Panc1 (cell line): ENCODE data around the gene CHST6. TPM values are rescaled to one million over a fixed set of nuclear protein-coding genes. Genes with fewer than 3 reads are reported as not detected.

Source experiments
- ATAC-seq: fragments of 200-7000 bp; cut with Tn5 transposase; 2 replicates; pipeline ENCODE4 v1.9.1; 2020; ENCODE audit warnings: mild to moderate bottlenecking, moderate library complexity
- BruUV-seq: library from RNA; stranded (reverse); fragments of 400-500 nt; replicated peaks from 2 replicates; lab custom pipeline; 2021; lab: Mats Ljungman, UMichigan
- CTCF ChIA-PET: fragments of 300-600 bp; sonication (Branson Sonifier 250); formaldehyde crosslinking; loops from one replicate; lab custom pipeline; 2022; ENCODE audit warnings: antibody characterized with exemption; lab: Charles Lee
- POLR2A ChIA-PET: fragments of 300-600 bp; sonication (Branson Sonifier 250); formaldehyde crosslinking; loops from one replicate; lab custom pipeline; 2022; ENCODE audit warnings: antibody characterized with exemption; lab: Charles Lee
- DNase-seq: peaks from one replicate; pipeline ENCODE4 v3.0.0-alpha.2; 2010; ENCODE audit warnings: low read depth, low spot score
- H3K27ac ChIP-seq: 2 replicates; pipeline ENCODE4 v1.5.1; 2011; ENCODE audit warnings: mild to moderate bottlenecking, low read length, inconsistent platforms
- H3K27me3 ChIP-seq: fragments of 200-500 bp; sonication (Bioruptor generic); 2 replicates; pipeline ENCODE4 v1.6.0; 2014; ENCODE audit warnings: low read length, inconsistent platforms; ENCODE audit not compliant: control insufficient read depth, insufficient read depth
- H3K36me3 ChIP-seq: fragments of 200-500 bp; sonication (Bioruptor generic); 2 replicates; pipeline ENCODE4 v1.5.1; 2014; ENCODE audit warnings: inconsistent platforms, mild to moderate bottlenecking, low read length, moderate library complexity; ENCODE audit not compliant: control insufficient read depth, insufficient read depth
- H3K4me1 ChIP-seq: 2 replicates; pipeline ENCODE4 v1.5.1; 2011; ENCODE audit warnings: inconsistent platforms, mild to moderate bottlenecking, low read length, moderate library complexity; ENCODE audit not compliant: control insufficient read depth, insufficient read depth
- H3K4me3 ChIP-seq, 2 experiments: 2 replicates each; pipeline ENCODE4 v1.5.1; 2011 to 2012; ENCODE audit warnings: low read depth in 2 of 2, low read length in 2 of 2, mild to moderate bottlenecking in 2 of 2, inconsistent platforms in 1 of 2, moderate library complexity in 1 of 2
- H3K9me3 ChIP-seq: fragments of 200-500 bp; sonication (Bioruptor generic); 2 replicates; pipeline ENCODE4 v1.5.1; 2014; ENCODE audit warnings: low read depth, mild to moderate bottlenecking, inconsistent platforms, low read length, moderate library complexity; ENCODE audit not compliant: control insufficient read depth, insufficient read depth
- POLR2AphosphoS5 ChIP-seq: IDR thresholded peaks from 2 replicates; pipeline ENCODE4 v1.6.1; 2012; ENCODE audit warnings: mild to moderate bottlenecking, low read depth, low read length, moderate library complexity
- SIN3A ChIP-seq: IDR thresholded peaks from 2 replicates; pipeline ENCODE4 v1.6.1; 2012; ENCODE audit warnings: low read depth, mild to moderate bottlenecking, low read length, moderate library complexity, borderline replicate concordance; ENCODE audit not compliant: insufficient read depth
- TCF7L2 ChIP-seq: IDR thresholded peaks from 2 replicates; pipeline ENCODE4 v1.6.1; 2011; ENCODE audit warnings: mild to moderate bottlenecking, low read depth, low read length, inconsistent platforms
- in situ Hi-C: cut with HindIII; loops from 2 replicates; pipeline ENCODE4 v1.10.0; 2016; ENCODE audit warnings: low sequenced_read_pairs, low pct_unique_long_range_greater_than_20kb
- intact Hi-C: fragments of 100-400 bp; cut with micrococcal nuclease; formaldehyde crosslinking; loops from one replicate; pipeline ENCODE4 v1.10.0; 2022; ENCODE audit not compliant: unreplicated experiment
- total RNA-seq: library from RNA; stranded (reverse); gene quantifications from one replicate; pipeline ENCODE4 v1.2.1, GENCODE V29; 2021; ENCODE audit not compliant: unreplicated experiment
- TF ChIP-seq, protein P1 (sequence below): fragments of 450-650 bp; IDR thresholded peaks from 2 replicates; pipeline ENCODE4 v1.5.1; 2017; ENCODE audit warnings: mild to moderate bottlenecking
- TF ChIP-seq, protein P2 (sequence below), 2 experiments: IDR thresholded peaks; 2 replicates each; pipeline ENCODE4 v1.6.1; 2011 to 2012; ENCODE audit warnings: low read depth in 2 of 2, control low read depth in 1 of 2, low read length in 1 of 2, mild to moderate bottlenecking in 1 of 2, moderate library complexity in 1 of 2; ENCODE audit not compliant: insufficient read depth in 1 of 2

Gene CHST6
- total RNA-seq, 1 experiment from 2014 or later, result 0.05 TPM

DNA sequence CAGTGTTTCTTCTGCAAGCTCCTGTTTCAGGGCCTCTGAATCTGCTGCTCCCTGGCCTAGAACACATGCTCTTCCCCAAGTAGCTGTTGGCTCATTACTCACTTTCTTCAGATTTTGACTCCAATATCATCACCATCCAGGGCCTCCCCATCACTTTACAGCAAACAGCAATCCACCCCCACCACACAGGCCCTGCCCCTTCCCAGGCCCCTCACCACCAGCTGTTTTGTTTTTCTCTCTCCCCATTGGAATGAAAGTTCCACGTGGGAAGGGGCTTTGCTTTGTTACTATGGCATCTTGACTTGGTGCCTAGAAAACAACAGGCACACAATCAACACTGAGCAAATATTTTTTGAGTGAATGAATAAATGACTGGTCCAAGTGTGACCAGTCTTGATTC, 34.8 kb downstream of the CHST6 start:
- ATAC-seq, result no peak
- ChIA-PET CTCF (no interaction called here), POLR2A (no interaction called here)
- Histone ChIP-seq H3K27me3 (no peaks in the 10 kb centered on the region), H3K4me3 (no peak overlapping the region), H3K4me1 (no peaks in the 10 kb centered on the region; the same call in 1 of the 2 replicates), H3K9me3 (no peaks in the 10 kb centered on the region), H3K27ac (no peak overlapping the region), H3K36me3 (no peaks in the 10 kb centered on the region)
- DNase-seq, result no peak
- no TSS peak for BruUV-seq
- in situ Hi-C loops (no loop called here), intact Hi-C loops (no loop called here)
- TF ChIP-seq, protein P1, sequence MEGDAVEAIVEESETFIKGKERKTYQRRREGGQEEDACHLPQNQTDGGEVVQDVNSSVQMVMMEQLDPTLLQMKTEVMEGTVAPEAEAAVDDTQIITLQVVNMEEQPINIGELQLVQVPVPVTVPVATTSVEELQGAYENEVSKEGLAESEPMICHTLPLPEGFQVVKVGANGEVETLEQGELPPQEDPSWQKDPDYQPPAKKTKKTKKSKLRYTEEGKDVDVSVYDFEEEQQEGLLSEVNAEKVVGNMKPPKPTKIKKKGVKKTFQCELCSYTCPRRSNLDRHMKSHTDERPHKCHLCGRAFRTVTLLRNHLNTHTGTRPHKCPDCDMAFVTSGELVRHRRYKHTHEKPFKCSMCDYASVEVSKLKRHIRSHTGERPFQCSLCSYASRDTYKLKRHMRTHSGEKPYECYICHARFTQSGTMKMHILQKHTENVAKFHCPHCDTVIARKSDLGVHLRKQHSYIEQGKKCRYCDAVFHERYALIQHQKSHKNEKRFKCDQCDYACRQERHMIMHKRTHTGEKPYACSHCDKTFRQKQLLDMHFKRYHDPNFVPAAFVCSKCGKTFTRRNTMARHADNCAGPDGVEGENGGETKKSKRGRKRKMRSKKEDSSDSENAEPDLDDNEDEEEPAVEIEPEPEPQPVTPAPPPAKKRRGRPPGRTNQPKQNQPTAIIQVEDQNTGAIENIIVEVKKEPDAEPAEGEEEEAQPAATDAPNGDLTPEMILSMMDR, result no peak
- TF ChIP-seq, protein P2, sequence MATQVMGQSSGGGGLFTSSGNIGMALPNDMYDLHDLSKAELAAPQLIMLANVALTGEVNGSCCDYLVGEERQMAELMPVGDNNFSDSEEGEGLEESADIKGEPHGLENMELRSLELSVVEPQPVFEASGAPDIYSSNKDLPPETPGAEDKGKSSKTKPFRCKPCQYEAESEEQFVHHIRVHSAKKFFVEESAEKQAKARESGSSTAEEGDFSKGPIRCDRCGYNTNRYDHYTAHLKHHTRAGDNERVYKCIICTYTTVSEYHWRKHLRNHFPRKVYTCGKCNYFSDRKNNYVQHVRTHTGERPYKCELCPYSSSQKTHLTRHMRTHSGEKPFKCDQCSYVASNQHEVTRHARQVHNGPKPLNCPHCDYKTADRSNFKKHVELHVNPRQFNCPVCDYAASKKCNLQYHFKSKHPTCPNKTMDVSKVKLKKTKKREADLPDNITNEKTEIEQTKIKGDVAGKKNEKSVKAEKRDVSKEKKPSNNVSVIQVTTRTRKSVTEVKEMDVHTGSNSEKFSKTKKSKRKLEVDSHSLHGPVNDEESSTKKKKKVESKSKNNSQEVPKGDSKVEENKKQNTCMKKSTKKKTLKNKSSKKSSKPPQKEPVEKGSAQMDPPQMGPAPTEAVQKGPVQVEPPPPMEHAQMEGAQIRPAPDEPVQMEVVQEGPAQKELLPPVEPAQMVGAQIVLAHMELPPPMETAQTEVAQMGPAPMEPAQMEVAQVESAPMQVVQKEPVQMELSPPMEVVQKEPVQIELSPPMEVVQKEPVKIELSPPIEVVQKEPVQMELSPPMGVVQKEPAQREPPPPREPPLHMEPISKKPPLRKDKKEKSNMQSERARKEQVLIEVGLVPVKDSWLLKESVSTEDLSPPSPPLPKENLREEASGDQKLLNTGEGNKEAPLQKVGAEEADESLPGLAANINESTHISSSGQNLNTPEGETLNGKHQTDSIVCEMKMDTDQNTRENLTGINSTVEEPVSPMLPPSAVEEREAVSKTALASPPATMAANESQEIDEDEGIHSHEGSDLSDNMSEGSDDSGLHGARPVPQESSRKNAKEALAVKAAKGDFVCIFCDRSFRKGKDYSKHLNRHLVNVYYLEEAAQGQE (IDR thresholded peaks at IDR 0.05; ENCODE audit: insufficient read depth in 1 of 2, low read depth in 2 of 2, low read length in 1 of 2), result no peak
- no peak for TF ChIP-seq TCF7L2
- no peak for TF ChIP-seq SIN3A
- no peak for TF ChIP-seq POLR2AphosphoS5

DNA sequence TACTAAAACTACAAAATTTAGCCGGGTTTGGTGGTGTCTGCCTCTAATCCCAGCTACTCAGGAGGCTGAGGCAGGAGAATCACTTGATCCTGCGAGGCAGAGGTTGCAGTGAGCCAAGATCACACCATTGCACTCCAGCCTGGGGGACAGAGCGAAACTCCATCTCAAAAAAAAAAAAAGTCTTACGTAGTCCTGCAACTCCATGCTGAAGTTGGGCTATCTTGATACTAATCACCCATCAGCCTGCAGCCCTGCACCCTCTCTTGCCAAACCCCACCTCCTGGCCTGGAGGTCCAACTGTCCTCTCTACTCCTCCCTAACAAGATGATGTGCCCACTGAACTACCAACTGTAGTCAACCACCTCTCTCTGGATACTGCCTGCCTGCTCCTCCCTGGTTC, 35.5 kb downstream of the CHST6 start:
- intact Hi-C loops, result no loop called here
- TF ChIP-seq, protein P2 (IDR thresholded peaks at IDR 0.05; ENCODE audit: insufficient read depth in 1 of 2, low read depth in 2 of 2, low read length in 1 of 2), result no peak
- TF ChIP-seq, protein P1, result no peak
- no peak for TF ChIP-seq POLR2AphosphoS5
- no peak for TF ChIP-seq SIN3A
- no peak for TF ChIP-seq TCF7L2
- in situ Hi-C loops, result no loop called here
- Histone ChIP-seq H3K4me3 (no peak overlapping the region), H3K36me3 (no peaks in the 10 kb centered on the region), H3K4me1 (no peaks in the 10 kb centered on the region; the same call in 1 of the 2 replicates), H3K27ac (no peak overlapping the region), H3K27me3 (no peaks in the 10 kb centered on the region), H3K9me3 (no peaks in the 10 kb centered on the region)
- DNase-seq, result no peak
- BruUV-seq, result no TSS peak
- no peak for ATAC-seq
- CTCF ChIA-PET, result no interaction called here
- POLR2A ChIA-PET, result no interaction called here
